Measurements from ENCODE around the gene SLC13A2.

DNA sequence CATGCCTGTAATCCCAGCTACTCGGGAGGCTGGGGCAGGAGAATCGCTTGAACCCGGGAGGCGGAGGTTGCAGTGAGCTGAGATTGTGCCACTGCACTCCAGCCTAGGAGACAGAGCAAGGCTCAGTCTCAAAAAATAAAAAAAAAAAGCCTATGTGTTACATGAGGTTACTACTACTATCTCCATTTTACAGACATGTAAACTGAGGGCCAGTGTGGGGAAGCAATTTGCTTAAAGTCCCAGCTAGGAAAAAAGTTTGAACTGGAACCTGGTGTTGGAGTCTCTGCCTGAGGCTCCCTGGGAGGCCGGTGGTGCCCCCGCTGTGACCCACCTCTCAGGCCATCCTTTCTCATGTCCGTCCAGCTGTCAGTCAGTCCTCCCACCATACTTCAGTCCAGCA, 4.5 kb downstream of the SLC13A2 start:
- TF ChIP-seq, protein P1, sequence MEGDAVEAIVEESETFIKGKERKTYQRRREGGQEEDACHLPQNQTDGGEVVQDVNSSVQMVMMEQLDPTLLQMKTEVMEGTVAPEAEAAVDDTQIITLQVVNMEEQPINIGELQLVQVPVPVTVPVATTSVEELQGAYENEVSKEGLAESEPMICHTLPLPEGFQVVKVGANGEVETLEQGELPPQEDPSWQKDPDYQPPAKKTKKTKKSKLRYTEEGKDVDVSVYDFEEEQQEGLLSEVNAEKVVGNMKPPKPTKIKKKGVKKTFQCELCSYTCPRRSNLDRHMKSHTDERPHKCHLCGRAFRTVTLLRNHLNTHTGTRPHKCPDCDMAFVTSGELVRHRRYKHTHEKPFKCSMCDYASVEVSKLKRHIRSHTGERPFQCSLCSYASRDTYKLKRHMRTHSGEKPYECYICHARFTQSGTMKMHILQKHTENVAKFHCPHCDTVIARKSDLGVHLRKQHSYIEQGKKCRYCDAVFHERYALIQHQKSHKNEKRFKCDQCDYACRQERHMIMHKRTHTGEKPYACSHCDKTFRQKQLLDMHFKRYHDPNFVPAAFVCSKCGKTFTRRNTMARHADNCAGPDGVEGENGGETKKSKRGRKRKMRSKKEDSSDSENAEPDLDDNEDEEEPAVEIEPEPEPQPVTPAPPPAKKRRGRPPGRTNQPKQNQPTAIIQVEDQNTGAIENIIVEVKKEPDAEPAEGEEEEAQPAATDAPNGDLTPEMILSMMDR (IDR thresholded peaks at IDR 0.05; ENCODE audit: extremely low read depth in 1 of 2, insufficient read depth in 1 of 2, low read depth in 1 of 2, low read length in 2 of 2) = no peak
- TF ChIP-seq FOS (IDR thresholded peaks at IDR 0.05; ENCODE audit: borderline replicate concordance, insufficient read depth, low read length) = no peak
- TF ChIP-seq EZH2 (IDR thresholded peaks at IDR 0.05; ENCODE audit: borderline replicate concordance, low read depth, low read length, severe bottlenecking) = no peak
- no peak for TF ChIP-seq POLR2A (IDR thresholded peaks at IDR 0.05; ENCODE audit: low read depth, low read length)
- TF ChIP-seq POLR2AphosphoS5 (IDR thresholded peaks at IDR 0.05; ENCODE audit: insufficient read depth, low read depth, low read length) = no peak
- no peak for TF ChIP-seq MYC (IDR thresholded peaks at IDR 0.05; ENCODE audit: low read depth, low read length)
